GM08714 (cell line): ENCODE results near the gene MAML3.

ENCODE experiments used
- H3K4me3 ChIP-seq: fragments of 200-500 bp; sonication (Bioruptor generic); 2 replicates; pipeline ENCODE4 v1.5.1; 2014; ENCODE audit warnings: mild to moderate bottlenecking, low read length, inconsistent platforms
- ZNF274 ChIP-seq: IDR thresholded peaks from 2 replicates; pipeline ENCODE4 v1.6.1; 2012; ENCODE audit warnings: mild to moderate bottlenecking, low read depth, low read length

The MAML3 gene

GRCh38 chr4:139943277-139943676 lies 210.7 kb downstream of the MAML3 start:
- no peak for TF ChIP-seq ZNF274
- H3K4me3 ChIP-seq = no peak overlapping the region

- no peak overlapping the region for H3K4me3 ChIP-seq
- no peak for TF ChIP-seq ZNF274
Observed at GRCh38 chr4:139942241-139942640, 211.7 kb downstream of the MAML3 start.

GRCh38 chr4:139940600-139940999 lies 213.4 kb downstream of the MAML3 start:
- H3K4me3 ChIP-seq = no peak overlapping the region
- TF ChIP-seq ZNF274 = no peak

- H3K4me3 ChIP-seq = no peak overlapping the region
- TF ChIP-seq ZNF274 = no peak
Observed at GRCh38 chr4:139938414-139938813, 215.6 kb downstream of the MAML3 start.

- H3K4me3 ChIP-seq = no peak overlapping the region
- no peak for TF ChIP-seq ZNF274
Observed at GRCh38 chr4:139935911-139936310, 218.1 kb downstream of the MAML3 start.

DNA sequence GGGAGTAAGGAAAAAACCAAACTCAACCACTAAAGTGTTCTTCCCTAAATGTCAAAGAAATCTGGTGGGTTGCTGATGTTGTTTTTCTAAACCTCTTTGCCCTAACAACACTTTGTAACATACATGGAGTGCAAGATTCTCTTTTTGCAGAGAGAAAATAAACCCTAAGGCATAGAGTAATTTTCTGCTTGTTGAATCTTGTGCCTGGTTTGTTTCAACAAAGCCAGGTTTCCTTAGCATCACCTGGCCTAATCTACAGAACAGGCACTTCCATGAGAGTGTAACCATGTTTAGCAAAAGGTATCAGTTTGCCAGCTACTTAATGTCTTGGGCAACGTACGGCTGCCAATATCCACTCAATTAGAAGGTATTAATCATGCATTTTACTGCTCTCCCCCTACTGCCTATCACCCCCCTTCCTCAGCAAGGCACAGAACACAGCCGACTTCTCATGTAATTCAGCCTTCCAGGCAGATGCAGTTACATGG lies 219.2 kb downstream of the MAML3 start:
- no peak for TF ChIP-seq ZNF274
- H3K4me3 ChIP-seq = no peak overlapping the region

- no peak overlapping the region for H3K4me3 ChIP-seq
- no peak for TF ChIP-seq ZNF274
Observed at GRCh38 chr4:139934057-139934707, 219.8 kb downstream of the MAML3 start.

- TF ChIP-seq ZNF274 = no peak
- no peak overlapping the region for H3K4me3 ChIP-seq
Observed at GRCh38 chr4:139933541-139933940, 220.4 kb downstream of the MAML3 start.

DNA sequence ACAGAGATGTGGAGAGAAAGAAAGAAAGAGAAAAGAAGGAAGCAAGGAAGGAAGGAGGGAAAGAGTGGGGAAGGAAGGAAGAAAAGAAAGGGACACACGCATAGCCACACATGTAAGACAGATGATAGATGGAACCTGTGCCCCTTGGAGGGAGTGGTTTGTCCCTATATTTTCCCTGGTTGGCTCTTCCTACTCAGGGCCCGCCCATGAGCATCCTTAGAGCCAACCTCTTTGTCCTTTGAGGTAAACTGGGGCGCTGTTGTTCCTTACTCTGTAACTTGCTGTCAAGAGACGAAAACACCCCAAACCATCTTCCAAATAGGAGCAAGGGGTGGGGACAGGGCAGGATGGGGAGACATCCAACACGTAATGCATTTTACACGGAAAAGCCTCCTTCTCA lies 220.9 kb downstream of the MAML3 start:
- H3K4me3 ChIP-seq = no peak overlapping the region
- TF ChIP-seq ZNF274 = no peak

GRCh38 chr4:139924782-139925181 lies 229.2 kb downstream of the MAML3 start:
- no peak for TF ChIP-seq ZNF274
- no peak overlapping the region for H3K4me3 ChIP-seq

DNA sequence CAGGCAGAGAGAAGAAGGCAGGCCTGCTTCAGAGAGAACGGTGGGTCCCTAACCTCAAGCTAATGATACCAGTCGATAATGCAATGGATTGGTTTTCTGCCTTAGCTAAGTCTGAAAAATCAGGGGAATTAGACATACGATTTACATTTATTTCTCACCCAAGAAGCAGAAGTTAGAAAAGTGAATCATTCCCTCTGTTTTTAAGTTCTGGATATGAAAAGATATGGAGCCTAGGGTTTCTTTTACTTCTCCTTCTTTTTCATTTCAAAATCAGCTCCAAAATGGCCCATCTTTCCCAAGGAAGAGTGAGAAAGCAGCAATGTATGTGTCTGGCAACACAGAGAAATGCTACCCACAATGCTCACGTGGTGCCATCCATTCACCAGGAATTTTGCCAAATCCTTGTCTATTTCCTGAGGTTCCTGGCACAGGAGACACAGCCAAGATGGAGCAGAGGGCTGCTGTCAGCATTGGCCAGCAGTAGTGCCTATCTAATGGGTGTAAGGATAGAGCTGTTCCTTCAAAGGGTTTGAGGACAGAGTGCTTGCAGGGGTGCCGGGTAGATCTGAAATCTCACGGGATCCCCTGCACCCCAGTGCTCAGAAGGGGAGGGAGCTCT lies 231.5 kb downstream of the MAML3 start:
- no peak overlapping the region for H3K4me3 ChIP-seq
- no peak for TF ChIP-seq ZNF274

DNA sequence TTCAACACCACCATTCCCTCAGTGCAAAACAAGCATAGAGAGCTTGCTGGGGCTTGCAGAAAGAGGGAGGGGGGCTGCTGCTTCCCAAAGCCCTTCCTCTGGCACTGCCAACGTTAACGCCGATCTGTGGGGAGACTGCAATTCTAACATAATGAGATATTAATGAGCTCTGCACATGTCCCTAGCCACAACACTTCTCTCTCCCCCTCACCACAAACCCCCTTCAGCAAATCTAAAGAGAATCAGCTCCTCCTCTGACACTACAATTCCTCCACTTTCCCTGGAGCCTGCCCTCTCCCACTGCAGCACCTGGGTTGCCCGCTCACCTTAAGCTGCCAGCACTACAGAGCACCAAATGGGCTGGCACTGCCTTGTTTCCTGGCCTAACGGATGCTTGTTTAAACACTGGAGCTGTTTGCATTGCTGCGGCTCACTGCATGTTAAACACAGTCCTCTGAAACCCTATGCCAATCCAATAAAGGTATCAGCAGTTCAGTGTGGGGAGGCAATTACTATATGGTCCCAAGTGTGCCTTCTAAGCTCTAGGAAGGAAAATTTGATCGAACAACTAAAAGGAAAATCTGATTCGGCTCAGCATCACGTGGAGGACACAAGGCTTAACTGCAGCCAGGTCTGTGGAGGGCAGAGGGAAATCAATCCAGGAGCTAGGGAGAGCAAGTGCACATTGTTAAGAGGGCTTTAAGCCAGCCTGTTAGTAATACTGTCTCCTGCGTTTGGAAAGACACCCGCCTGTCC lies 232.4 kb downstream of the MAML3 start:
- H3K4me3 ChIP-seq = no peak overlapping the region
- no peak for TF ChIP-seq ZNF274

DNA sequence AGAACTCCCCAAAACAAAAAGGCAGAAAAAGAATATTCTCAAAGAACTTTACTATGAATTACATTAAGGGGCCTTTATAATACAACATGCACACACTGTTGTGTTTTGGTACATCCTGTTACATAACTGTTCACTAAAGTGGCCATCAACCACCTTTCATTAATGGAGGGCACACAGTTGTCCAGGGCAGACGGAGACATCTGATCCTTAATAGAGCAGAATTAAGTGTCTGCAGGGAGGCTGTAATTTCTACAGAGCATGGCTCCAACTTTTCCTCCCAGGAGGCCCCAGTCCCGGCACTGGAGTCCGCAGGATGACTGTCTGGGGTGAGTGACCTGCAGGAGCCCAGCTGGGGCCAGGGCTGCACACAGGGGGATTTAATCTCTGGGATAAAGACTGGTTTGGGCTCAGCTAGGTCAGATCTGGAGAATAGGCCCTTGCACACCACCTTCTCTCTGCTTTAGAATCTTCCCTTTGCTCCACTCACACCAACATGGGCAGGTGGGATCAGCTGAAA lies 233.4 kb downstream of the MAML3 start:
- no peak overlapping the region for H3K4me3 ChIP-seq
- TF ChIP-seq ZNF274 = no peak

DNA sequence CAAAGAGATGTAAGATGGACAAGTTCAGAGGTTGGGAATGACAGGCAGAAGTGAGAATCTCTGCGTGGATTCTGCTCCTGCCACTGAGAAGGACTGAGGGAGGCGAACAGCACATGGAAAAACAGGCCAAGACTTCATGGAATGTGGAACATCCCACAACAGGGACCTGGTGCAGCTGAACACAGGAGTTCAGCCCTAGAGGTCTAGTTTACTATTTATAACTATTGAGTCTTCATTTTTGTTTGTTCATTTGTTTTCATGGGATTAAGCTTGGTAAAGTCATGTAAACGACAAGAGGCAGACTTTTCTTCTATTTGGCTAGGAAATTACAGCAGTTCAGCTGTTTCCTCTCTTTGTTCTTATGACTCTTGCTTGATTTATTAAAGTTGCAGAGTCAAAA lies 234.5 kb downstream of the MAML3 start:
- no peak for TF ChIP-seq ZNF274
- no peak overlapping the region for H3K4me3 ChIP-seq

DNA sequence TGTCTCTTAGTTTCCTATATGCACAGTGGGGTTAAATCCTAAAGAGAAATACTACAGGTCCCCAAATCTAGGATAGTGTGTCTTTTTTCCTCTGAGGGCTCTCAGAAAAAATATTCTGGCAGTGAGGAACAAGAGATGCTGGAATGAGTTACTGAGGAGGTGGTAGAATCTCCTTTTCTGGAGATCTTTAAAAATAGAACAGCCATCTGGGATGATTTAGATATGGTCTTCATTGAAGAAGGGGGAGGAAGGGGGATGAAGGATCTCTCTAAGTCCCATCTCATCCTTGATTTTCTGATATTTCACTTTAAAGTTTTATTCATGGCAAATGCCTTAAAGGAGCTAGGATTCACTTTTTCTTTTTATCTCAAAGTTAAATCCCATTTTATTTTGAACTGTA lies 235.0 kb downstream of the MAML3 start:
- TF ChIP-seq ZNF274 = no peak
- no peak overlapping the region for H3K4me3 ChIP-seq
